BJ (cell line): Measurements from ENCODE around the gene CHD9. TPM values are rescaled to one million over a fixed set of nuclear protein-coding genes. Genes with fewer than 3 reads are reported as not detected.

Source experiments
- CTCF ChIA-PET: fragments of 350-600 bp; formaldehyde crosslinking; extraction: SDS; loops from one replicate; lab custom pipeline; 2021; ENCODE audit warnings: antibody characterized with exemption, inconsistent platforms; lab: Yijun Ruan, JAX
- POLR2A ChIA-PET: fragments of 300-600 bp; sonication (Branson Sonifier 250); formaldehyde crosslinking; extraction: SDS; loops from one replicate; lab custom pipeline; 2021; ENCODE audit warnings: antibody characterized with exemption; lab: Charles Lee
- DNase-seq: peaks from one replicate; pipeline ENCODE4 v3.0.0-alpha.2; 2011; ENCODE audit warnings: low read depth
- H3K27me3 ChIP-seq: 2 replicates; pipeline ENCODE4 v1.6.0; 2011; ENCODE audit warnings: low read length; ENCODE audit not compliant: control insufficient read depth, insufficient read depth
- H3K36me3 ChIP-seq: 2 replicates; pipeline ENCODE4 v1.5.1; 2011; ENCODE audit warnings: low read length; ENCODE audit not compliant: control insufficient read depth, insufficient read depth
- H3K4me3 ChIP-seq: 2 replicates; pipeline ENCODE4 v1.5.1; 2011; ENCODE audit warnings: low read depth, mild to moderate bottlenecking, control low read depth, low read length
- CTCF ChIP-seq: IDR thresholded peaks from 2 replicates; pipeline ENCODE4 v1.5.1; 2011; ENCODE audit warnings: low read depth, mild to moderate bottlenecking, control low read depth, inconsistent platforms, low read length, moderate library complexity; ENCODE audit not compliant: insufficient read depth
- polyA plus RNA-seq: library from polyadenylated mRNA; depleted of rRNA; stranded (reverse); fragments of >200 nt; gene quantifications from 2 replicates; pipeline ENCODE4 v1.2.3, GENCODE V29; 2011

CHD9 gene
- polyA plus RNA-seq, 1 experiment: 13.1 TPM

- TF ChIP-seq CTCF: no peak
- Histone ChIP-seq H3K4me3 (no peak overlapping the region), H3K27me3 (no peaks in the 10 kb centered on the region), H3K36me3 (no peaks in the 10 kb centered on the region)
- DNase-seq: peak; percentile 25
- ChIA-PET CTCF (interaction anchor here (1.5 kb wide), 1 partner anchor 9 kb away, joined by 5 read pairs; no protein-coding TSS in a partner anchor), POLR2A (no interaction called here)
Observed at GRCh38 chr16:53123747-53124146, 69.0 kb downstream of the CHD9 start.

- POLR2A ChIA-PET: no interaction called here
- TF ChIP-seq CTCF: no peak
- DNase-seq: no peak
- CTCF ChIA-PET: no interaction called here
- Histone ChIP-seq H3K4me3 (no peak overlapping the region), H3K36me3 (no peaks in the 10 kb centered on the region), H3K27me3 (no peaks in the 10 kb centered on the region)
Observed at GRCh38 chr16:53126390-53126789, 71.6 kb downstream of the CHD9 start.

- Histone ChIP-seq H3K27me3 (no peaks in the 10 kb centered on the region), H3K4me3 (peak overlapping the region; percentile 61), H3K36me3 (no peaks in the 10 kb centered on the region)
- no peak for DNase-seq
- POLR2A ChIA-PET: interaction anchor here (0.7 kb wide), 1 partner anchor 39 kb away, joined by 3 read pairs; no protein-coding TSS in a partner anchor
- CTCF ChIA-PET: interaction anchor here (0.8 to 2.0 kb wide), 19 partner anchors 8 to 92 kb away, joined by 3 to 19 read pairs (median 3); partner anchors contain the start of genes CHD9 and CHD9NB
- TF ChIP-seq CTCF: no peak
Observed at GRCh38 chr16:53129281-53130158, 74.7 kb downstream of the CHD9 start.

GRCh38 chr16:53130159-53131049 is 75.6 kb downstream of the CHD9 start:
- no peaks in the 10 kb centered on the region for H3K27me3 ChIP-seq
- DNase-seq: peak; percentile 78
- CTCF ChIA-PET: interaction anchor here (0.7 to 2.0 kb wide), 19 partner anchors 9 to 91 kb away, joined by 3 to 19 read pairs (median 4); partner anchors contain the start of genes CHD9 and CHD9NB
- no peaks in the 10 kb centered on the region for H3K36me3 ChIP-seq
- H3K4me3 ChIP-seq: peak overlapping the region; percentile 61
- POLR2A ChIA-PET: interaction anchor here (0.7 kb wide), 1 partner anchor 40 kb away, joined by 3 read pairs; no protein-coding TSS in a partner anchor
- TF ChIP-seq CTCF: peak; percentile 39
